ENCODE measurements around the gene LTB4R.

Gene LTB4R

DNA sequence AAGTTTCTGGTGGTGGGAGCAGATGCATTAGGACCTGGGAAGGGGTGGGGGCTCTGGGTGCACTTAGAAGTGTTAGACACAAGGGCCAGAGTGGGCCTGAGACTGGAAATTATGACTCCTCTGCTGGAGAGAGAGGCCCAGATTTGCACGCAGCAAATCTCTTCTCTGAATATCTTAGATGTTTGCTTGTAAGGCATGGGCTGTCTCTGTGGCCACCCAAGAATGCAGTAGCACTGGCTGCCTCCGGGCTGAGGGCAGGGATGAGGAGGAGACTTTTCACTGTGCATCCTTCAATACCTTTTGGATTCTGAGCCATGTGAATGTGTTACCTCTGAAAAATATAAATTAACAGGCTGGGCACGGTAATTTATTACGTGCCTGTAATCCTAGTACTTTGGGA, 26.0 kb upstream of the LTB4R start:
- TF ChIP-seq, protein P1, sequence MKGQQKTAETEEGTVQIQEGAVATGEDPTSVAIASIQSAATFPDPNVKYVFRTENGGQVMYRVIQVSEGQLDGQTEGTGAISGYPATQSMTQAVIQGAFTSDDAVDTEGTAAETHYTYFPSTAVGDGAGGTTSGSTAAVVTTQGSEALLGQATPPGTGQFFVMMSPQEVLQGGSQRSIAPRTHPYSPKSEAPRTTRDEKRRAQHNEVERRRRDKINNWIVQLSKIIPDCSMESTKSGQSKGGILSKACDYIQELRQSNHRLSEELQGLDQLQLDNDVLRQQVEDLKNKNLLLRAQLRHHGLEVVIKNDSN (IDR thresholded peaks at IDR 0.05) = no peak
- no peak for TF ChIP-seq TCF12 (IDR thresholded peaks at IDR 0.05; ENCODE audit: low read depth)
- no peak for TF ChIP-seq CREB1 (IDR thresholded peaks at IDR 0.05; ENCODE audit: low read depth)
- TF ChIP-seq, protein P2, sequence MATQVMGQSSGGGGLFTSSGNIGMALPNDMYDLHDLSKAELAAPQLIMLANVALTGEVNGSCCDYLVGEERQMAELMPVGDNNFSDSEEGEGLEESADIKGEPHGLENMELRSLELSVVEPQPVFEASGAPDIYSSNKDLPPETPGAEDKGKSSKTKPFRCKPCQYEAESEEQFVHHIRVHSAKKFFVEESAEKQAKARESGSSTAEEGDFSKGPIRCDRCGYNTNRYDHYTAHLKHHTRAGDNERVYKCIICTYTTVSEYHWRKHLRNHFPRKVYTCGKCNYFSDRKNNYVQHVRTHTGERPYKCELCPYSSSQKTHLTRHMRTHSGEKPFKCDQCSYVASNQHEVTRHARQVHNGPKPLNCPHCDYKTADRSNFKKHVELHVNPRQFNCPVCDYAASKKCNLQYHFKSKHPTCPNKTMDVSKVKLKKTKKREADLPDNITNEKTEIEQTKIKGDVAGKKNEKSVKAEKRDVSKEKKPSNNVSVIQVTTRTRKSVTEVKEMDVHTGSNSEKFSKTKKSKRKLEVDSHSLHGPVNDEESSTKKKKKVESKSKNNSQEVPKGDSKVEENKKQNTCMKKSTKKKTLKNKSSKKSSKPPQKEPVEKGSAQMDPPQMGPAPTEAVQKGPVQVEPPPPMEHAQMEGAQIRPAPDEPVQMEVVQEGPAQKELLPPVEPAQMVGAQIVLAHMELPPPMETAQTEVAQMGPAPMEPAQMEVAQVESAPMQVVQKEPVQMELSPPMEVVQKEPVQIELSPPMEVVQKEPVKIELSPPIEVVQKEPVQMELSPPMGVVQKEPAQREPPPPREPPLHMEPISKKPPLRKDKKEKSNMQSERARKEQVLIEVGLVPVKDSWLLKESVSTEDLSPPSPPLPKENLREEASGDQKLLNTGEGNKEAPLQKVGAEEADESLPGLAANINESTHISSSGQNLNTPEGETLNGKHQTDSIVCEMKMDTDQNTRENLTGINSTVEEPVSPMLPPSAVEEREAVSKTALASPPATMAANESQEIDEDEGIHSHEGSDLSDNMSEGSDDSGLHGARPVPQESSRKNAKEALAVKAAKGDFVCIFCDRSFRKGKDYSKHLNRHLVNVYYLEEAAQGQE (IDR thresholded peaks at IDR 0.05; ENCODE audit: low read depth) = no peak

DNA sequence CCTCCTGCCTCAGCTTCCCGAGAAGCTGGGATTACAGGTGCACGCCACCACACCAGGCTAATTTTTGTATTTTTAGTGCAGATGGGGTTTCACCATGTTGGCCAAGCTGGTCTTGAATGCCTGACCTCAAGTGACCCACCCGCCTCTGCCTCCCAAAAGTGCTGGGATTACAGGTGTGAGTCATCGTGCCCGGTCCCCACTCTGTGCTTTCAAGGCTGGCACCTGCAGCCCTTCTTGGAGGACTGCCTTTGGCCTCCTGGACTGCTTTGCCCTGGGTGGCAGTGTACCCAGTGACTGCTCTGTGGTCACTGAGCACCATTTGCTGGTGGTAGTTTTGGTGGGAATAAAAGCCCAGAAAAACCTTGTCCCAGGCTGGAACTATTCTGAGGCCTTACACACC, 24.3 kb upstream of the LTB4R start:
- TF ChIP-seq CREB1 (IDR thresholded peaks at IDR 0.05; ENCODE audit: low read depth) = no peak
- no peak for TF ChIP-seq CEBPB (IDR thresholded peaks at IDR 0.05)
- no peak for TF ChIP-seq TCF12 (IDR thresholded peaks at IDR 0.05; ENCODE audit: low read depth)
- no peak for TF ChIP-seq TEAD4 (IDR thresholded peaks at IDR 0.05)
- TF ChIP-seq NFIC (IDR thresholded peaks at IDR 0.05) = no peak
- TF ChIP-seq, protein P3, sequence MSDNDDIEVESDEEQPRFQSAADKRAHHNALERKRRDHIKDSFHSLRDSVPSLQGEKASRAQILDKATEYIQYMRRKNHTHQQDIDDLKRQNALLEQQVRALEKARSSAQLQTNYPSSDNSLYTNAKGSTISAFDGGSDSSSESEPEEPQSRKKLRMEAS (IDR thresholded peaks at IDR 0.05) = no peak

DNA sequence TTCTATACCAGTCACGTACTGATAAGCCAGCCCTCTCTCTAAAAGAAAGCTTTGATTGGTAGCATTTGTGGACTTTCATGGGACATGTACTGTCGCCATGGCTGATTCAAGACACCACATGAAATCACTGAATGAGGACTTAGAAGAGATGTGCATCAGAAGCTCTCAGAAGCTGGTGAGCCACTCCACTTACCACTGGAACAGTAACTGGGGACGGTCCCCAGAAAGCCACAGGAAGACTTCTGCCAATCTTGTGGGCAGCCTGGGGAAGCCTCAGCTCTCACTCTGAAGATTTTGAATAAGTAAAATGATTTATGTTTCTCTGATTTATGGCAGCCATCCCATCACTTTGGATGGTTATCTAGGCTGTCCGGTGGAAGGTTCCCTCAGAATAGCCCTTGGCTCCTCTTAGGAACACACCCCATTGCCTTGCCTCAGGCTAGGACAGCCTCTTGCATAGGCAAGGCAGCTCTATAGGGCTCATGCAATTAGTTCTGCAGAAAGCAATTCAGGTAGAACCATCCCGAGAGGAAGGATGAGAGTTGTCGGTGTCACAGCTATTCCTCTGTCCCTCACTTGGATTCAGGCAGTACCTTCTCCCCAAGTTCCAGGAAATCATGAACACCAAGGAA, 21.5 kb upstream of the LTB4R start:
- TF ChIP-seq, protein P3 (IDR thresholded peaks at IDR 0.05) = no peak
- no peak for TF ChIP-seq RAD21 (IDR thresholded peaks at IDR 0.05; ENCODE audit: low read depth)
- no peak for TF ChIP-seq TAF1 (IDR thresholded peaks at IDR 0.05; ENCODE audit: low read depth)
- no peak for TF ChIP-seq EP300 (IDR thresholded peaks at IDR 0.05; ENCODE audit: borderline replicate concordance)
- no peak for TF ChIP-seq CREB1 (IDR thresholded peaks at IDR 0.05; ENCODE audit: low read depth)
- TF ChIP-seq EGR1 (IDR thresholded peaks at IDR 0.05) = no peak
- TF ChIP-seq TEAD4 (IDR thresholded peaks at IDR 0.05) = no peak
- TF ChIP-seq CEBPB (IDR thresholded peaks at IDR 0.05) = no peak
- no peak for TF ChIP-seq YY1 (IDR thresholded peaks at IDR 0.05; ENCODE audit: low read depth)
- TF ChIP-seq ZBTB7A (IDR thresholded peaks at IDR 0.05; ENCODE audit: low read depth) = no peak
- TF ChIP-seq TCF12 (IDR thresholded peaks at IDR 0.05; ENCODE audit: low read depth) = no peak
- TF ChIP-seq, protein P1 (IDR thresholded peaks at IDR 0.05) = no peak
- TF ChIP-seq, protein P2 (IDR thresholded peaks at IDR 0.05; ENCODE audit: low read depth) = no peak
- TF ChIP-seq FOXM1 (IDR thresholded peaks at IDR 0.05; ENCODE audit: borderline replicate concordance, low read depth) = no peak
- no peak for TF ChIP-seq NFIC (IDR thresholded peaks at IDR 0.05)

DNA sequence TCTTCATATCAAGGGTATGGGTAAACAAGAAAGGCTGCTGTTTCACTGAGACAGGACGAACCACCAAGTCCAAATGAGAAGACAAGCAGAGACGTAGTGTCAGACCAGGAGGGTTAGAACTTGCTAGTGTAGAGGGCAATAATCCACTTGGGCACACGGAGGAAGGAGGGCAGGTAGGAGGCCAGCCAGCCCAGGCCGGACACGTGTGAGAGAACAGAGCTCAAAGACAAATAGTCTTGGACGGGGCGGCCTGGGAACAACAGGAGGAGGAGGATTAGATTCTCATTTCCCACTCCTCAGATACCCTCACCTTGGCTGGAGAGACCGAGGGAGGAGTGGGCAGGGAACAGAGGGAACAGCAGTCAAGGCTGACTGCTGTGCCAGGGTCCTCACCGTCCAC, 20.6 kb upstream of the LTB4R start:
- TF ChIP-seq EP300 (IDR thresholded peaks at IDR 0.05; ENCODE audit: borderline replicate concordance) = no peak
- no peak for TF ChIP-seq TAF1 (IDR thresholded peaks at IDR 0.05; ENCODE audit: low read depth)

DNA sequence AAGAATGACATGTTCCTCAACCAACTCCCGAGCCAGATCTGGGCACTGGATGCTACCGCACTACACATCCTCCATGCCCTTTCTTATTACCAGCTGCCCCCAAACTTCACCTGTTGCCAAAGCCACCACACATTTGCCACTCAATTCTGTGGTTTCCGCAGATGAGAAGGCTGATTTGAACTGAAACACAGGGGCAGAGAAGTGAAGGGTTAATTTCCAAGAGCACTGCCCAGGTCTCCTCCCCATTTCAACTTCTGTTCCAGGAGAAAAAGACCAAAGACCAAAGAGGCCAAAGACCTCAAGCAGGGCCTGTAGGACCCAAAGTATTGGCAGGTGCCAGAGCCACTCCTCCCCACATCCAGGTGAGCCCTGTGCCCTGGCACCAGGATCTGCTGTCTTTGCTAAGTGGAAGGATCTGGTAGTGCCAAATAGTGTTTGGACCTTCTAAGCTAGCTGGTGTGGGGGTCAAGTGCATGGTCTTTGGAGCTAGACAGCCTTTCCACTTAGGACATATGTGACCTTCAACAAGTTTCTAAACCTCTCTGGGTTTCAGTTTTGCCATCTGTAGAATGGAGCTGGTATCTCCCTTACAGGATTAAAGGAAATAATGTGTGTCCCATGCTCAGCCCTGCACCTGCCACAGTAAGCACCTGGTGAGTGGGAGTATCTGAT, 19.7 kb upstream of the LTB4R start:
- no peak for TF ChIP-seq EGR1 (IDR thresholded peaks at IDR 0.05)

DNA sequence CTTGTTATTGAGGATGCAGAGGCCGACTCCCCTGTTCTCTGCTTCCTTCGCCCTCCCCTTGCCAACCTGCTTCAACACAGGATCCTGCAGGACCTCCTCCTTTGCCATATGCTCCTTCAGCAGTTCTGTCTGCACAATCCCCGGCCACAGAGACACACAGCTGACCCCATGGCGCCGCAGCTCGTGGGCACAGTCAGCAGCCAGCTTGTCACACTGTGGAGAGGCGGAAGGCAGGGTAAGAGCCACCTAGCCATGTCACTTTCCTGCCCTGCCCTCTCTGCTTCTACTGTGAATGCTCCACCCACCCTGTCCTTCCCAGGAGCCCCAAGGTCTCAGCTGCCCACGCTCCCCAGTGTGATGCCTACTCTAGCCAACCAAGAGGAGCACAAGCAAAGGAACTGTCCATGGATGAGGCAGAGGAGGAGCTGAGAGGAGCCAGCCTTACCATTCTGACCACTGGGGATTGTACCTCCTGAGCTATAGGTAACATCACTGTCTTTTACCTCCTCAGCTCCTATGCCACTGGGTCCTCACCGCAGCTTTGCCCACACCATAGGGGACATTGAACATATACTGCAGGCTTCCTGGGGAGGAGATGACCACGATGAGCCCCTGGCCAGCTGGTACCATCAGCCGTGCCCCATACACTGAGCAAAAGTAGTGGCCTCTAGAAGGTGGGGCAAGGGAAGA, 19.0 kb upstream of the LTB4R start:
- TF ChIP-seq, protein P3 (IDR thresholded peaks at IDR 0.05) = no peak
- no peak for TF ChIP-seq ZBTB7A (IDR thresholded peaks at IDR 0.05; ENCODE audit: low read depth)
- no peak for TF ChIP-seq RAD21 (IDR thresholded peaks at IDR 0.05; ENCODE audit: low read depth)
- TF ChIP-seq YY1 (IDR thresholded peaks at IDR 0.05; ENCODE audit: low read depth) = no peak
- no peak for TF ChIP-seq FOXM1 (IDR thresholded peaks at IDR 0.05; ENCODE audit: borderline replicate concordance, low read depth)
- TF ChIP-seq CREB1 (IDR thresholded peaks at IDR 0.05; ENCODE audit: low read depth) = no peak
- no peak for TF ChIP-seq TCF12 (IDR thresholded peaks at IDR 0.05; ENCODE audit: low read depth)
- no peak for TF ChIP-seq TEAD4 (IDR thresholded peaks at IDR 0.05)

Measured in Ishikawa (cell line).